H1 (cell line): Measurements from ENCODE around the gene GLIS2. TPM values are rescaled to one million over a fixed set of nuclear protein-coding genes. Genes with fewer than 3 reads are reported as not detected.

Experiments
- CTCF ChIA-PET: fragments of 300-600 bp; sonication (Branson Sonifier 250); formaldehyde crosslinking; loops from one replicate; lab custom pipeline; 2021; ENCODE audit not compliant: partially characterized antibody; lab: Charles Lee
- POLR2A ChIA-PET: fragments of 300-600 bp; sonication (Branson Sonifier 250); formaldehyde crosslinking; loops from one replicate; lab custom pipeline; 2021; ENCODE audit warnings: inconsistent platforms; ENCODE audit not compliant: partially characterized antibody; lab: Charles Lee
- DNase-seq, 2 experiments: peaks; one replicate each; pipeline versions ENCODE4 v3.0.0 to v3.0.0-alpha.2; 2010 to 2022; ENCODE audit warnings: low spot score in 2 of 2, low read depth in 1 of 2, mixed read lengths in 1 of 2
- FAIRE-seq: peaks from 2 replicates; lab custom pipeline; 2011; peaks lifted over from hg19 to GRCh38; lab: Jason Lieb, UNC
- H2AFZ ChIP-seq: 2 replicates; pipeline ENCODE4 v1.8.1; 2012; ENCODE audit warnings: low read length, inconsistent platforms
- H2AK5ac ChIP-seq: 2 replicates; pipeline ENCODE4 v1.6.1; 2013; ENCODE audit warnings: low read depth, low read length
- H2BK120ac ChIP-seq: replicated peaks from 2 replicates; pipeline ENCODE3; 2013; ENCODE audit warnings: low read depth, low read length, inconsistent platforms
- H2BK12ac ChIP-seq: 2 replicates; pipeline ENCODE4 v1.6.1; 2013; ENCODE audit warnings: low read depth, low read length
- H2BK15ac ChIP-seq: 2 replicates; pipeline ENCODE4 v1.6.1; 2013; ENCODE audit warnings: low read length
- H2BK20ac ChIP-seq: 2 replicates; pipeline ENCODE4 v1.6.1; 2013; ENCODE audit warnings: low read length
- H2BK5ac ChIP-seq: 2 replicates; pipeline ENCODE4 v1.6.1; 2013; ENCODE audit warnings: low read depth, low read length
- H3K14ac ChIP-seq: 2 replicates; pipeline ENCODE4 v1.6.1; 2013; ENCODE audit warnings: inconsistent platforms; ENCODE audit not compliant: insufficient read length
- H3K18ac ChIP-seq: 2 replicates; pipeline ENCODE4 v1.6.1; 2013; ENCODE audit warnings: low read length; ENCODE audit errors: extremely low read depth
- H3K23ac ChIP-seq: 2 replicates; pipeline ENCODE4 v1.6.1; 2013; ENCODE audit warnings: inconsistent platforms; ENCODE audit not compliant: insufficient read length
- H3K23me2 ChIP-seq: 2 replicates; pipeline ENCODE4 v1.6.1; 2013; ENCODE audit warnings: low read depth, low read length
- H3K27ac ChIP-seq: 2 replicates; pipeline ENCODE4 v1.6.1; 2011; ENCODE audit warnings: low read depth, low read length, inconsistent platforms
- H3K27me3 ChIP-seq, 4 experiments: replicated peaks in 1 of 4; 1 replicate in 1 of 4; 2 replicates in 3 of 4; pipeline versions ENCODE4 v1.6.1 to v1.8.1; 2011 to 2013; ENCODE audit warnings: low read length in 3 of 4, mild to moderate bottlenecking in 3 of 4, inconsistent platforms in 2 of 4, mixed read lengths in 2 of 4, moderate library complexity in 1 of 4; ENCODE audit not compliant: control insufficient read depth in 3 of 4, insufficient read depth in 3 of 4; ENCODE audit errors: extremely low read depth in 1 of 4
- H3K36me3 ChIP-seq, 4 experiments: 2 replicates each; pipeline versions ENCODE4 v1.6.1 to v1.8.1; 2011 to 2013; ENCODE audit warnings: mild to moderate bottlenecking in 4 of 4, low read length in 3 of 4, moderate library complexity in 2 of 4, control low read depth in 1 of 4, inconsistent platforms in 1 of 4; ENCODE audit not compliant: insufficient read depth in 4 of 4, control insufficient read depth in 2 of 4
- H3K4ac ChIP-seq: replicated peaks from 2 replicates; pipeline ENCODE3; 2013; ENCODE audit warnings: low read length, low read depth, mixed read lengths, inconsistent platforms; ENCODE audit not compliant: insufficient read length
- H3K4me1 ChIP-seq, 4 experiments: replicated peaks in 1 of 4; 1 replicate in 1 of 4; 2 replicates in 3 of 4; pipeline versions ENCODE4 v1.6.1 to v1.8.1; 2011 to 2013; ENCODE audit warnings: low read length in 3 of 4, inconsistent platforms in 2 of 4, mixed read lengths in 1 of 4; ENCODE audit not compliant: insufficient read depth in 4 of 4, control insufficient read depth in 3 of 4
- H3K4me2 ChIP-seq, 2 experiments: 2 replicates each; pipeline versions ENCODE4 v1.6.1 to v1.8.1; 2011 to 2013; ENCODE audit warnings: low read depth in 2 of 2, low read length in 2 of 2, control low read depth in 1 of 2, inconsistent platforms in 1 of 2, mild to moderate bottlenecking in 1 of 2; ENCODE audit not compliant: insufficient read depth in 1 of 2
- H3K4me3 ChIP-seq, 4 experiments: fragments of 200-600, 300-600 bp in 1 of 4; sonication (generic), shearing (Covaris generic), sonication (Bioruptor Twin) in 1 of 4; 2 replicates each; pipeline versions ENCODE4 v1.5.1 to v1.8.1; 2011 to 2016; ENCODE audit warnings: low read length in 4 of 4, low read depth in 3 of 4, control low read depth in 2 of 4, inconsistent platforms in 2 of 4, mild to moderate bottlenecking in 2 of 4, mixed read lengths in 1 of 4, moderate library complexity in 1 of 4; ENCODE audit not compliant: insufficient read depth in 2 of 4; ENCODE audit errors: extremely low read depth in 1 of 4
- H3K56ac ChIP-seq: replicated peaks from 2 replicates; pipeline ENCODE3; 2013; ENCODE audit warnings: low read depth, mild to moderate bottlenecking, mixed read lengths, low read length, inconsistent platforms; ENCODE audit not compliant: insufficient read length
- H3K79me1 ChIP-seq: 2 replicates; pipeline ENCODE4 v1.6.1; 2013; ENCODE audit warnings: low read depth, low read length, control low read depth
- H3K79me2 ChIP-seq, 2 experiments: 2 replicates each; pipeline versions ENCODE4 v1.6.1 to v1.8.1; 2012 to 2013; ENCODE audit warnings: low read length in 2 of 2, mild to moderate bottlenecking in 2 of 2, inconsistent platforms in 1 of 2; ENCODE audit not compliant: insufficient read depth in 2 of 2, control insufficient read depth in 1 of 2
- H3K9ac ChIP-seq, 4 experiments: replicated peaks in 1 of 4; 1 replicate in 1 of 4; 2 replicates in 3 of 4; pipeline versions ENCODE4 v1.6.1 to v1.8.1; 2011 to 2013; ENCODE audit warnings: low read depth in 3 of 4, low read length in 3 of 4, control low read depth in 2 of 4, mild to moderate bottlenecking in 2 of 4, moderate library complexity in 2 of 4, inconsistent platforms in 1 of 4; ENCODE audit errors: extremely low read depth in 1 of 4
- H3K9me3 ChIP-seq, 2 experiments: 2 replicates each; pipeline versions ENCODE4 v1.6.1 to v1.8.1; 2012 to 2013; ENCODE audit warnings: mild to moderate bottlenecking in 2 of 2, moderate library complexity in 2 of 2, control low read depth in 1 of 2, inconsistent platforms in 1 of 2, low read depth in 1 of 2, low read length in 1 of 2, mixed read lengths in 1 of 2; ENCODE audit not compliant: insufficient read depth in 2 of 2
- H4K20me1 ChIP-seq, 2 experiments: replicated peaks in 1 of 2; 2 replicates each; pipeline versions ENCODE3 to v1.8.1; 2011 to 2013; ENCODE audit warnings: inconsistent platforms in 2 of 2, low read length in 2 of 2, mild to moderate bottlenecking in 1 of 2; ENCODE audit not compliant: insufficient read depth in 2 of 2, control insufficient read depth in 1 of 2
- H4K5ac ChIP-seq: 2 replicates; pipeline ENCODE4 v1.6.1; 2013; ENCODE audit warnings: low read length, low read depth, mixed read lengths, inconsistent platforms; ENCODE audit not compliant: insufficient read length
- H4K8ac ChIP-seq: 2 replicates; pipeline ENCODE4 v1.8.0; 2013; ENCODE audit warnings: mild to moderate bottlenecking, moderate library complexity, low read length, inconsistent platforms; ENCODE audit not compliant: insufficient read depth; ENCODE audit errors: extremely low read depth
- H4K91ac ChIP-seq: replicated peaks from 2 replicates; pipeline ENCODE3; 2013; ENCODE audit warnings: low read length, mixed read lengths, inconsistent platforms; ENCODE audit not compliant: insufficient read length
- KDM1A ChIP-seq: fragments of 200-600, 300-600 bp; sonication (generic); IDR thresholded peaks from 2 replicates; pipeline ENCODE4 v1.7.1; 2016; ENCODE audit warnings: mild to moderate bottlenecking, low read length, borderline replicate concordance
- KDM4A ChIP-seq: IDR thresholded peaks from one replicate; pipeline ENCODE4 v1.7.1; 2012; ENCODE audit warnings: low read depth, mild to moderate bottlenecking, moderate library complexity, low read length, inconsistent platforms; ENCODE audit not compliant: severe bottlenecking
- whole genome bisulfite sequencing, 2 experiments: shearing (Covaris generic) in 1 of 2; methylation state at CpG; one replicate each; pipeline versions ENCODE4 v1.1.6 to v1.1.7; 2013 to 2015; ENCODE audit warnings: low lambda C conversion rate in 2 of 2, mixed read lengths in 2 of 2, inconsistent platforms in 1 of 2, low coverage in 1 of 2, missing lambda C conversion rate in 1 of 2; ENCODE audit not compliant: insufficient replicate concordance in 2 of 2, insufficient coverage in 1 of 2, insufficient read length in 1 of 2; ENCODE audit errors: extremely low coverage in 1 of 2, missing lambda C conversion rate in 1 of 2; 5-methylcytosine and 5-hydroxymethylcytosine counted together
- polyA plus RNA-seq, 7 experiments: library from polyadenylated mRNA; depleted of rRNA in 3 of 7; stranded (reverse) in 5 of 7; unstranded in 2 of 7; fragments of >200 nt in 5 of 7; fragments of 200-250 nt in 2 of 7; gene quantifications; 1 replicate in 5 of 7; 2 replicates in 1 of 7; 4 replicates in 1 of 7; pipeline versions ENCODE4 v1.2.1 to v1.2.3, GENCODE V29; 2011 to 2013; ENCODE audit warnings: missing spikeins in 2 of 7, mixed read lengths in 2 of 7
- total RNA-seq: library from RNA; stranded (reverse); fragmentation: NEBNext Ultra II Directional; extraction: Animal tissue kit (Norgen Biotek cat#: 25700); gene quantifications from 2 replicates; pipeline ENCODE4 v1.2.1, GENCODE V29; 2021

GLIS2 gene
- total and polyA plus RNA-seq, 2 of the 8 experiments (the other 6 are each of a cell fraction or from before 2014, with no cell fraction given) = 4.3 to 17.4 TPM

DNA sequence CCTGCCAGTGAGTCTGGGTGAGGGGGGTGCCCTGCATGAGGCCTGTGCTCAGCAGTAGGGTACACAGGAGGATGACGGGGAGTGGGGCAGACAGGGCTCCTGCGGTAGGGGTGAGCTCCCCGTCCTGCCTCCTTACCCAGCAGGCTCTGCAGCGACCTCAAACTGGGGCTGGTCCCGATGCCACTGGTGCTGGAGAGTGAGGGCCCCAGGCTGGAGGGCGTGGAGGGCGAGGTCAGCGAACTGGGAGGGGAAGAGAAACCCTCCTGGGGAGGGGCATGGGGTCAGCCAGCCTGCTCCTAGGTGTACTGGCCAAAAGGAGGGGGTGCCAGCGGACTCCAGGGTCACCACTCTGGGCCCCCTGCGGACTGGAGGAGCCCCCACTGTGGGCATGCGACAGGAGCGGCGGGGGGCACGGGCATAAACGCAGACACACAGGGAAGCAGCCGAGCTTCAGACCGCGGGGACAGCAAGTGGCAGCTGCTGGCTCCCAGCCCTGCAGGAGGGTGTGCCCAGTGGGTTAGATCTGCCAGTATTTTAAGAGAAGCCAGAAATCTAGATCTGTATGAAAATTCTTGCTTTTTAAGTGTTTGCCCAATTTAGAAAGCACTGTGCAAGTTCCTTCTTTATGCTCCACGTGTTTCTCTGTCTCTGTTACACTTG is 46.7 kb downstream of the GLIS2 start:
- no peak overlapping the region for H2BK120ac ChIP-seq
- no peak overlapping the region for H4K91ac ChIP-seq
- no peak overlapping the region for H3K56ac ChIP-seq
- H3K4ac ChIP-seq = no peak overlapping the region
- no peak overlapping the region for H2BK20ac ChIP-seq
- no peak overlapping the region for H2BK15ac ChIP-seq
- H3K9me3 ChIP-seq = no peaks in the 10 kb centered on the region
- ChIA-PET POLR2A (interaction anchor here (0.8 to 2.3 kb wide), 4 partner anchors 8 to 46 kb away, joined by 3 to 14 read pairs (median 5); no protein-coding TSS in a partner anchor), CTCF (interaction anchor here (4.8 to 14.0 kb wide), 4 partner anchors 17 to 53 kb away, joined by 22 to 425 read pairs (median 118); no protein-coding TSS in a partner anchor)
- H3K4me2 ChIP-seq = no peak overlapping the region
- H4K5ac ChIP-seq = no peak overlapping the region
- H3K27me3 ChIP-seq = no peaks in the 10 kb centered on the region; a peak in 1 of 7 replicates
- no peaks in the 10 kb centered on the region for H3K79me1 ChIP-seq
- H3K4me1 ChIP-seq = peaks cover 0 to 3% (median 1%) of the 10 kb centered on the region in 4 experiments; a peak in 3 of 7 replicates
- H3K9ac ChIP-seq = no peak overlapping the region
- no peak overlapping the region for H3K14ac ChIP-seq
- no peak overlapping the region for H2BK5ac ChIP-seq
- no peak overlapping the region for H3K27ac ChIP-seq
- no peak overlapping the region for H3K23ac ChIP-seq
- H3K4me3 ChIP-seq = no peak overlapping the region
- no peak overlapping the region for H3K18ac ChIP-seq
- H4K8ac ChIP-seq = no peak overlapping the region; the same call in 1 of the 2 replicates
- H3K36me3 ChIP-seq = no peaks in the 10 kb centered on the region
- no peak overlapping the region for H2BK12ac ChIP-seq
- DNase-seq (no peak), FAIRE-seq (no peak)
- WGBS, 2 experiments = 92% methylated on average over 16 of the region's 19 CpGs; no CpG with 5 or more reads in 1 of the 2 experiments
- H2AK5ac ChIP-seq = no peak overlapping the region
- H4K20me1 ChIP-seq = peaks cover 0 to 4% of the 10 kb centered on the region in 2 experiments
- no peak overlapping the region for H2AFZ ChIP-seq
- TF ChIP-seq KDM4A (no peak), KDM1A (no peak)
- TF ChIP-seq, all 59 proteins: peak for 0
- Histone ChIP-seq H3K79me2 (no peaks in the 10 kb centered on the region), H3K23me2 (peaks cover 2% of the 10 kb centered on the region; the same call in 1 of the 2 replicates)
